Mucosa of descending colon (tissue), 3 donors: ENCODE results near the gene ASB13. TPM values are rescaled to one million over a fixed set of nuclear protein-coding genes. Genes with fewer than 3 reads are reported as not detected.
"Not testable (repeated sequence)": the region's sequence is repeated elsewhere in the genome, so short reads cannot be mapped to it uniquely, and the experiment has no call there.

Source experiments
- ATAC-seq: fragments of 200-7000 bp; cut with Tn5 transposase; one replicate; pipeline ENCODE4 v1.9.1; 2020; ENCODE audit warnings: mild to moderate bottlenecking, moderate library complexity
- DNase-seq, 3 donors: peaks; one replicate each; pipeline ENCODE4 v3.0.0-alpha.2; 2020
- H3K36me3 ChIP-seq: fragments of 200-600 bp; one replicate; pipeline ENCODE4 v1.8.0; 2021; ENCODE audit warnings: low read depth, mild to moderate bottlenecking
- H3K4me1 ChIP-seq: fragments of 200-600 bp; one replicate; pipeline ENCODE4 v1.8.0; 2021; ENCODE audit warnings: low read depth, mild to moderate bottlenecking
- H3K4me3 ChIP-seq: fragments of 200-600 bp; one replicate; pipeline ENCODE4 v1.8.0; 2021; ENCODE audit warnings: mild to moderate bottlenecking
- H3K9me3 ChIP-seq: fragments of 200-600 bp; one replicate; pipeline ENCODE4 v1.8.0; 2021; ENCODE audit warnings: mild to moderate bottlenecking
- intact Hi-C, 2 donors: fragments of 100-400 bp; cut with DNase I in 1 of 2; cut with micrococcal nuclease in 1 of 2; formaldehyde crosslinking; loops; one replicate each; pipeline versions ENCODE4 v1.11.0 to v1.11.1; 2022; cut with DNase I, micrococcal nuclease
- total RNA-seq, 3 donors: library from RNA; stranded (reverse); fragmentation: NEBNext Ultra II Directional in 2 of 3; extraction: Animal tissue kit (Norgen Biotek cat#: 25700) in 2 of 3; gene quantifications; one replicate each; pipeline versions ENCODE4 v1.2.1 to v1.2.4, GENCODE V29; 2021 to 2023
- TF ChIP-seq, protein P1 (sequence below): fragments of 200-600 bp; IDR thresholded peaks from one replicate; pipeline ENCODE4 v1.8.0; 2022; ENCODE audit warnings: antibody characterized with exemption, mild to moderate bottlenecking
- donor health status: DM: no; HTN: no; CAD: no; lungs with moderate emphysema.
- donor health status: DM: no; HTN: no; CAD: no.
- donor health status: DM: no; HTN: yes; CAD: no.

The ASB13 gene
- total RNA-seq, 3 donors from 2014 or later: 34.6 to 76.1 (median 50.5) TPM

- Histone ChIP-seq H3K36me3 (no peaks in the 10 kb centered on the region), H3K9me3 (no peaks in the 10 kb centered on the region), H3K4me3 (no peak overlapping the region), H3K4me1 (no peaks in the 10 kb centered on the region)
- ATAC-seq (no peak), DNase-seq (peak in 2 of 3 donors; percentile 9 to 33)
- intact Hi-C loops: no loop called here
- TF ChIP-seq, protein P1, sequence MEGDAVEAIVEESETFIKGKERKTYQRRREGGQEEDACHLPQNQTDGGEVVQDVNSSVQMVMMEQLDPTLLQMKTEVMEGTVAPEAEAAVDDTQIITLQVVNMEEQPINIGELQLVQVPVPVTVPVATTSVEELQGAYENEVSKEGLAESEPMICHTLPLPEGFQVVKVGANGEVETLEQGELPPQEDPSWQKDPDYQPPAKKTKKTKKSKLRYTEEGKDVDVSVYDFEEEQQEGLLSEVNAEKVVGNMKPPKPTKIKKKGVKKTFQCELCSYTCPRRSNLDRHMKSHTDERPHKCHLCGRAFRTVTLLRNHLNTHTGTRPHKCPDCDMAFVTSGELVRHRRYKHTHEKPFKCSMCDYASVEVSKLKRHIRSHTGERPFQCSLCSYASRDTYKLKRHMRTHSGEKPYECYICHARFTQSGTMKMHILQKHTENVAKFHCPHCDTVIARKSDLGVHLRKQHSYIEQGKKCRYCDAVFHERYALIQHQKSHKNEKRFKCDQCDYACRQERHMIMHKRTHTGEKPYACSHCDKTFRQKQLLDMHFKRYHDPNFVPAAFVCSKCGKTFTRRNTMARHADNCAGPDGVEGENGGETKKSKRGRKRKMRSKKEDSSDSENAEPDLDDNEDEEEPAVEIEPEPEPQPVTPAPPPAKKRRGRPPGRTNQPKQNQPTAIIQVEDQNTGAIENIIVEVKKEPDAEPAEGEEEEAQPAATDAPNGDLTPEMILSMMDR: no peak
These were observed 70.8 kb downstream of the ASB13 start for GRCh38 chr10:5595591-5595990.

- DNase-seq: no peak
- intact Hi-C loops: no loop called here
- Histone ChIP-seq H3K4me3 (no peak overlapping the region), H3K4me1 (no peaks in the 10 kb centered on the region), H3K36me3 (no peaks in the 10 kb centered on the region), H3K9me3 (no peaks in the 10 kb centered on the region)
- no peak for ATAC-seq
- TF ChIP-seq, protein P1: no peak
These were observed 71.3 kb downstream of the ASB13 start for GRCh38 chr10:5595095-5595494.

- Histone ChIP-seq H3K4me3 (no peak overlapping the region), H3K4me1 (no peaks in the 10 kb centered on the region), H3K9me3 (no peaks in the 10 kb centered on the region), H3K36me3 (no peaks in the 10 kb centered on the region)
- DNase-seq (no peak), ATAC-seq (no peak)
- TF ChIP-seq, protein P1: no peak
- intact Hi-C loops: no loop called here
These were observed 71.9 kb downstream of the ASB13 start for GRCh38 chr10:5594271-5595049.

DNA sequence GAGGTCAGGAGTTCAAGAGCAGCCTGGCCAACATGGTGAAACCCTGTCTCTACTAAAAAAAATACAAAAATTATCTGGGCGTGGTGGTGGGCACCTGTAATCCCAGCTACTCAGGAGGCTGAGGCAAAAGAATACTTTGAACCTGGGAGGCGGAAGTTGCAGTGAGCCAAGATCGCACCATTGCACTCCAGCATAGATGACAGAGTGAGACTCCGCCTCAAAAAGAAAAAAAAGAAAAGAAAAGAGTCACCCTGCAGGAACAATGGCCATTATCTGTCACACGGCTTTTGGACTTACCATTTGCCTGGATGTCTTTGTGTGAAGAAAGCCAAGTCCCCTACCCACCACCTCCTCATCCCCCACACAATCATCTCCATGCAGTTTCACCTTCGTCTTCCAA is 73.0 kb downstream of the ASB13 start:
- H3K4me1 ChIP-seq, DNase-seq, H3K9me3 ChIP-seq, intact Hi-C loops, H3K36me3 ChIP-seq, H3K4me3 ChIP-seq, ATAC-seq: not testable (repeated sequence)

DNA sequence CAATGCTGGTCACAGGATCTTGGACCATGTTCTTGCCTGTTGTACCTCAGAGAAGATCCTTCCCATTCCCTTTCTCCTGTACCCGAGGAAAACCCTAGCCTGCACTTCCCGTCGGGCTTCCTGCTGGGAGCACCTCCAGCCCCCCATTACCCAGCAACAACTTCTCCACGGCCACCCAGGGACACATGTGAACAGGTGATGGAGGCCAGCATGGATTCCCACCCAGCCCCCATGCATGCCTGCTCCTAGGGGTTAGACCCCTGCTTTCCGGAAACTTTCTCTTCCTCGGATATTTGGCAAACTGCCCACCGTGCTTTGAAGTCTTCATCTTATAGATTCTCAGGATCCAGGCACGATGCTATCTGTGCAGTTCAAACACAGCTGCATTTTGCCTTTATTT is 74.3 kb downstream of the ASB13 start:
- DNase-seq: peak in 1 of 3 donors; percentile 11
- intact Hi-C loops: no loop called here
- ATAC-seq: no peak
- H3K4me3 ChIP-seq: no peak overlapping the region
- H3K9me3 ChIP-seq: no peaks in the 10 kb centered on the region
- H3K4me1 ChIP-seq: no peaks in the 10 kb centered on the region
- no peaks in the 10 kb centered on the region for H3K36me3 ChIP-seq
- TF ChIP-seq, protein P1: no peak

DNA sequence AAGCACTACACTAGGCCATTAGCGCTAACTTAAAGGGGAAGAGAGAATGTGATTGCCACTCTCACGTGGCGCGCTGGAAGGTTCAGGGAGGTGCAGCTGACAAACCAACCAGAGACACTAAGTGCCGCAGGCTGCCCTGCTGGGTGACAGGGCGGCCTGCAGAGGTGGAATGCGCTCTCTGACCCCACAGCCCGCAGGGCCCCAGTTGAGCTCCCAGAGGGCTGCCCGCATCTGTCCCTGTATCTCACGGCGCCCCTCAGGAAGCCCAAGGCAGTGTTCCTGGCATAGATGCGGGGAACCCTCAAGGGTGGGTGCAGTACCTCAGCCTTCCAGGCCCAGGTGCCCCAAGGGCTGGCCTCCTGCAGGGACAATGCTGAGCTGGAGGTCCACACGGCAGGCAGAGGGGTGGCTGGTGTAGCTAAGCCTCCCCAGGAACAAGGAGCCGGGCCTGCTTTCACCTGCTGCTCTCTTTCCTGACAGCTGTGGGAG is 75.0 kb downstream of the ASB13 start:
- DNase-seq: peak in 1 of 3 donors; percentile 15
- intact Hi-C loops: no loop called here
- H3K4me3 ChIP-seq: no peak overlapping the region

More for the DNA sequence above, 75.0 kb downstream of the ASB13 start:
- ATAC-seq: no peak
- TF ChIP-seq, protein P1: no peak
- no peaks in the 10 kb centered on the region for H3K9me3 ChIP-seq
- peaks cover 1% of the 10 kb centered on the region for H3K4me1 ChIP-seq
- no peaks in the 10 kb centered on the region for H3K36me3 ChIP-seq
